HepG2 (cell line): ENCODE results near the gene GSDMA. TPM values are rescaled to one million over a fixed set of nuclear protein-coding genes. Genes with fewer than 3 reads are reported as not detected.
A peak's percentile ranks its signal among the peaks of the same experiment; 100 is the strongest.

ENCODE experiments used
- ATAC-seq: fragments of 200-7000 bp; cut with Tn5 transposase; 3 replicates; pipeline ENCODE4 v1.9.1; 2020; ENCODE audit warnings: mild to moderate bottlenecking, moderate library complexity
- BruUV-seq: library from RNA; stranded (reverse); fragments of 400-500 nt; replicated peaks from 2 replicates; lab custom pipeline; 2021; lab: Mats Ljungman, UMichigan
- CTCF ChIA-PET: fragments of 300-600 bp; formaldehyde crosslinking; extraction: SDS; loops from one replicate; lab custom pipeline; 2021; ENCODE audit warnings: low total read pairs, inconsistent platforms, low intra/inter-chr PET ratio; lab: Yijun Ruan, JAX
- POLR2A ChIA-PET: fragments of 350-600 bp; sonication (Branson Sonifier 250); formaldehyde crosslinking; loops from one replicate; lab custom pipeline; 2020; ENCODE audit warnings: antibody characterized with exemption, inconsistent platforms; lab: Yijun Ruan, JAX
- DNase-seq: peaks from one replicate; pipeline ENCODE4 v3.0.0-alpha.2; 2015; ENCODE audit warnings: low spot score
- FAIRE-seq: peaks from 3 replicates; lab custom pipeline; 2011; peaks lifted over from hg19 to GRCh38; lab: Jason Lieb, UNC
- H2AFZ ChIP-seq: one replicate; pipeline ENCODE4 v1.6.1; 2011; ENCODE audit warnings: low read length, inconsistent platforms
- H3K27ac ChIP-seq: fragments of 300-600 bp; 3 replicates; pipeline ENCODE4 v1.8.0; 2011; ENCODE audit warnings: mixed run types, mild to moderate bottlenecking, mixed read lengths, low read length, inconsistent platforms; ENCODE audit not compliant: insufficient read depth; ENCODE audit errors: extremely low read length
- H3K27me3 ChIP-seq, 2 experiments: fragments of 200-600 bp in 1 of 2; 2 replicates in 1 of 2; 3 replicates in 1 of 2; pipeline versions ENCODE4 v1.6.0 to v1.8.0; 2011; ENCODE audit warnings: low read length in 2 of 2, mild to moderate bottlenecking in 2 of 2, moderate library complexity in 2 of 2, inconsistent platforms in 1 of 2; ENCODE audit not compliant: insufficient read depth in 2 of 2, control insufficient read depth in 1 of 2
- H3K36me3 ChIP-seq, 2 experiments: fragments of 200-600 bp in 1 of 2; replicated peaks in 1 of 2; 2 replicates in 1 of 2; 3 replicates in 1 of 2; pipeline versions ENCODE4 v1.5.1 to v1.8.0; 2011; ENCODE audit warnings: low read length in 2 of 2, inconsistent platforms in 1 of 2; ENCODE audit not compliant: insufficient read depth in 2 of 2, control insufficient read depth in 1 of 2
- H3K4me1 ChIP-seq: 2 replicates; pipeline ENCODE4 v1.5.1; 2012; ENCODE audit warnings: low read length, inconsistent platforms; ENCODE audit not compliant: insufficient read depth
- H3K4me2 ChIP-seq: 2 replicates; pipeline ENCODE4 v1.6.0; 2011; ENCODE audit warnings: low read depth, low read length, inconsistent platforms
- H3K4me3 ChIP-seq, 3 experiments: fragments of 200-600 bp in 1 of 3; sonication (generic), shearing (Covaris generic) in 1 of 3; replicated peaks in 1 of 3; 2 replicates each; pipeline ENCODE4 v1.5.1; 2011 to 2016; ENCODE audit warnings: low read length in 3 of 3, inconsistent platforms in 2 of 3, low read depth in 2 of 3, mild to moderate bottlenecking in 2 of 3, control low read depth in 1 of 3, mixed read lengths in 1 of 3; ENCODE audit not compliant: insufficient read depth in 1 of 3
- H3K79me2 ChIP-seq: one replicate; pipeline ENCODE4 v1.6.1; 2011; ENCODE audit warnings: low read length, inconsistent platforms; ENCODE audit not compliant: insufficient read depth
- H3K9ac ChIP-seq: 2 replicates; pipeline ENCODE4 v1.6.0; 2011; ENCODE audit warnings: mild to moderate bottlenecking, low read depth, low read length, inconsistent platforms; ENCODE audit not compliant: insufficient read depth
- H3K9me3 ChIP-seq: 2 replicates; pipeline ENCODE4 v1.5.1; 2012; ENCODE audit warnings: mild to moderate bottlenecking, low read length
- H4K20me1 ChIP-seq: 2 replicates; pipeline ENCODE4 v1.6.0; 2011; ENCODE audit warnings: inconsistent platforms, mild to moderate bottlenecking, low read length, moderate library complexity; ENCODE audit not compliant: insufficient read depth
- MAFF ChIP-seq: IDR thresholded peaks from 2 replicates; pipeline ENCODE4 v1.6.1; 2011; ENCODE audit warnings: low read depth, low read length, improper control_type of control experiment
- NFKBIZ ChIP-seq: IDR thresholded peaks from 2 replicates; pipeline ENCODE4 v1.6.1; 2018; ENCODE audit warnings: missing genetic modification reagents, missing compliant biosample characterization
- PHB2 ChIP-seq: fragments of 450-650 bp; IDR thresholded peaks from 2 replicates; pipeline ENCODE4 v1.6.1; 2018; ENCODE audit not compliant: partially characterized antibody
- RELA ChIP-seq: sonication (generic); formaldehyde crosslinking; IDR thresholded peaks from 2 replicates; pipeline ENCODE4 v1.4.0; 2020; ENCODE audit warnings: missing genetic modification reagents
- RXRA ChIP-seq: sonication (generic); formaldehyde crosslinking; IDR thresholded peaks from 2 replicates; pipeline ENCODE4 v1.5.1; 2020; ENCODE audit warnings: missing genetic modification reagents
- SIN3A ChIP-seq: IDR thresholded peaks from 2 replicates; pipeline ENCODE4 v1.6.1; 2011; ENCODE audit warnings: low read depth, mild to moderate bottlenecking, control low read depth, low read length, borderline replicate concordance
- TOPORS ChIP-seq: sonication (generic); formaldehyde crosslinking; IDR thresholded peaks from 2 replicates; pipeline ENCODE4 v1.8.0; 2023; ENCODE audit warnings: mild to moderate bottlenecking, missing genetic modification reagents
- YEATS2 ChIP-seq: sonication (generic); formaldehyde crosslinking; IDR thresholded peaks from 2 replicates; pipeline ENCODE4 v1.4.0; 2020; ENCODE audit warnings: missing genetic modification reagents, borderline replicate concordance
- ZKSCAN5 ChIP-seq: sonication (generic); formaldehyde crosslinking; IDR thresholded peaks from 2 replicates; pipeline ENCODE4 v1.5.1; 2020; ENCODE audit warnings: mild to moderate bottlenecking, missing genetic modification reagents
- ZNF205 ChIP-seq: IDR thresholded peaks from 2 replicates; pipeline ENCODE4 v1.6.1; 2018; ENCODE audit warnings: missing biosample characterization, missing genetic modification reagents
- ZNF276 ChIP-seq: sonication (generic); formaldehyde crosslinking; IDR thresholded peaks from 2 replicates; pipeline ENCODE4 v1.4.0; 2020; ENCODE audit warnings: mild to moderate bottlenecking, low read depth, missing genetic modification reagents
- ZNF282 ChIP-seq: fragments of 450-650 bp; IDR thresholded peaks from 2 replicates; pipeline ENCODE4 v1.6.1; 2018; ENCODE audit not compliant: partially characterized antibody
- ZNF576 ChIP-seq: sonication (generic); formaldehyde crosslinking; IDR thresholded peaks from 2 replicates; pipeline ENCODE4 v1.4.0; 2020; ENCODE audit warnings: mild to moderate bottlenecking, missing genetic modification reagents
- WGBS: methylation state at CpG from one replicate; pipeline ENCODE4 v1.1.6; 2017; ENCODE audit warnings: low lambda C conversion rate; 5-methylcytosine and 5-hydroxymethylcytosine counted together
- in situ Hi-C: cut with HindIII; loops from 2 replicates; pipeline ENCODE4 v1.10.0; 2017; ENCODE audit warnings: low pct_unique_long_range_greater_than_20kb; ENCODE audit not compliant: extremely low pct_ligation_motif_present
- intact Hi-C: fragments of 100-400 bp; cut with micrococcal nuclease; formaldehyde crosslinking; loops from one replicate; pipeline ENCODE4 v1.10.0; 2022; ENCODE audit not compliant: unreplicated experiment
- polyA plus RNA-seq, 8 experiments: library from polyadenylated mRNA; depleted of rRNA in 3 of 8; stranded (reverse) in 7 of 8; unstranded in 1 of 8; fragments of >200 nt; fragmentation: Illumina TruSeq in 4 of 8; extraction: Trizol in 4 of 8; gene quantifications; 2 replicates each; pipeline versions ENCODE4 v1.2.1 to v1.2.3, GENCODE V29; 2011 to 2016; ENCODE audit warnings: low read depth in 4 of 8, missing spikeins in 1 of 8, mixed read lengths in 1 of 8; ENCODE audit not compliant: insufficient read depth in 1 of 8
- total RNA-seq, 5 experiments: library from RNA; depleted of rRNA; stranded (reverse); fragments of >200 nt; fragmentation: Illumina TruSeq; extraction: Trizol; gene quantifications; 2 replicates each; pipeline ENCODE4 v1.2.3, GENCODE V29; 2016; ENCODE audit warnings: low read depth in 1 of 5
- TF ChIP-seq, protein P1 (sequence below): sonication (generic); formaldehyde crosslinking; conservative IDR thresholded peaks from 2 replicates; pipeline ENCODE4 v1.4.0; 2020; ENCODE audit warnings: missing genetic modification reagents
- TF ChIP-seq, protein P2 (sequence below): fragments of 450-650 bp; IDR thresholded peaks from 2 replicates; pipeline ENCODE4 v1.6.1; 2017; ENCODE audit warnings: mild to moderate bottlenecking
- TF ChIP-seq, protein P3 (sequence below): sonication (generic); formaldehyde crosslinking; conservative IDR thresholded peaks from 2 replicates; pipeline ENCODE4 v1.4.0; 2020; ENCODE audit warnings: missing genetic modification reagents

Gene GSDMA
- total and polyA plus RNA-seq, 2 of the 13 experiments (the other 11 are each of a cell fraction or from before 2014, with no cell fraction given): not detected

DNA sequence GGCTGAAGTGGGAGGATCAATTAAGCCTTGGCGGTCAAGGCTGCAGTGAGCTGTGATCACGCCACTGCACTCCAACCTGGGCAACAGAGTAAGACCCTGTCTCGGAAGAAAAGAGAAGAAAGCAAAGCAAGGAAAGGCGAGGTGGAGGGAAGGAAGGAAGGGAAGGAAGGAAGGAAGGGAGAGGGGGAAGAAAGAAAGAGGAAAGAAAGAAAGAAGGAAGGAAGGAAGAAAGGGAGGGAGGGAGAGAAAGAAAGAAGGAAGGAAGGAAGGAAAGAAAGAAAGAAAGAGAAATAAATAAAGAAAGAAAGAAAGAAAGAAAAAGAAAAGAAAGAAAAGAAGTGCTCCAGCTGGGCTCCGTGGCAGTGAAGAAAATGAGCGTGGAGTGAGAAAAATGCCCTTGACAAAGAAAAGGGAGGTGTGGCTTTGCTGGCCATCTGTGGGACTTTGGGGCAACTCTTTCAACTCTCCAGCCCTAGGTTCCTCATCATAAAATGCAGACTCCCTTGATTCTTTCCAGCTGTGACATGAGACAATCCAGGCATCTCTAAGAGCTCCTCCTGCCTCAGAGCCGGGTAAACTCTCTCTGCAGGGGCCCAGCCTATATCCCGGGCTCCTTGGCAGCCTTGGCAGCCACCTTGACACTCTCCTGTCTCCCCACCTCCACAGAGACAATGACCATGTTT is 2.4 kb downstream of the GSDMA start (continued):
- TF ChIP-seq NFKBIZ (CRISPR knock-in tag): no peak
- TF ChIP-seq, protein P1, sequence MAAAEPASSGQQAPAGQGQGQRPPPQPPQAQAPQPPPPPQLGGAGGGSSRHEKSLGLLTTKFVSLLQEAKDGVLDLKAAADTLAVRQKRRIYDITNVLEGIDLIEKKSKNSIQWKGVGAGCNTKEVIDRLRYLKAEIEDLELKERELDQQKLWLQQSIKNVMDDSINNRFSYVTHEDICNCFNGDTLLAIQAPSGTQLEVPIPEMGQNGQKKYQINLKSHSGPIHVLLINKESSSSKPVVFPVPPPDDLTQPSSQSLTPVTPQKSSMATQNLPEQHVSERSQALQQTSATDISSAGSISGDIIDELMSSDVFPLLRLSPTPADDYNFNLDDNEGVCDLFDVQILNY: no peak
- TF ChIP-seq MAFF: no peak
- TF ChIP-seq, protein P2, sequence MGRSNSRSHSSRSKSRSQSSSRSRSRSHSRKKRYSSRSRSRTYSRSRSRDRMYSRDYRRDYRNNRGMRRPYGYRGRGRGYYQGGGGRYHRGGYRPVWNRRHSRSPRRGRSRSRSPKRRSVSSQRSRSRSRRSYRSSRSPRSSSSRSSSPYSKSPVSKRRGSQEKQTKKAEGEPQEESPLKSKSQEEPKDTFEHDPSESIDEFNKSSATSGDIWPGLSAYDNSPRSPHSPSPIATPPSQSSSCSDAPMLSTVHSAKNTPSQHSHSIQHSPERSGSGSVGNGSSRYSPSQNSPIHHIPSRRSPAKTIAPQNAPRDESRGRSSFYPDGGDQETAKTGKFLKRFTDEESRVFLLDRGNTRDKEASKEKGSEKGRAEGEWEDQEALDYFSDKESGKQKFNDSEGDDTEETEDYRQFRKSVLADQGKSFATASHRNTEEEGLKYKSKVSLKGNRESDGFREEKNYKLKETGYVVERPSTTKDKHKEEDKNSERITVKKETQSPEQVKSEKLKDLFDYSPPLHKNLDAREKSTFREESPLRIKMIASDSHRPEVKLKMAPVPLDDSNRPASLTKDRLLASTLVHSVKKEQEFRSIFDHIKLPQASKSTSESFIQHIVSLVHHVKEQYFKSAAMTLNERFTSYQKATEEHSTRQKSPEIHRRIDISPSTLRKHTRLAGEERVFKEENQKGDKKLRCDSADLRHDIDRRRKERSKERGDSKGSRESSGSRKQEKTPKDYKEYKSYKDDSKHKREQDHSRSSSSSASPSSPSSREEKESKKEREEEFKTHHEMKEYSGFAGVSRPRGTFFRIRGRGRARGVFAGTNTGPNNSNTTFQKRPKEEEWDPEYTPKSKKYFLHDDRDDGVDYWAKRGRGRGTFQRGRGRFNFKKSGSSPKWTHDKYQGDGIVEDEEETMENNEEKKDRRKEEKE: no peak
- TF ChIP-seq PHB2: no peak
- TF ChIP-seq YEATS2 (CRISPR knock-in tag): no peak
- peak; percentile 62 for TF ChIP-seq ZNF282
- TF ChIP-seq TOPORS: no peak

GRCh38 chr17:39966771-39967170 is 4.0 kb downstream of the GSDMA start:
- no peak for ATAC-seq
- Histone ChIP-seq H3K79me2 (no peaks in the 10 kb centered on the region), H3K36me3 (no peaks in the 10 kb centered on the region), H3K4me2 (no peak overlapping the region), H3K27ac (no peak overlapping the region), H4K20me1 (no peaks in the 10 kb centered on the region), H3K9ac (no peak overlapping the region), H3K4me1 (no peaks in the 10 kb centered on the region), H2AFZ (no peak overlapping the region), H3K27me3 (peaks cover 6 to 64% of the 10 kb centered on the region in 2 experiments; a peak in 3 of 5 replicates), H3K4me3 (no peak overlapping the region), H3K9me3 (no peaks in the 10 kb centered on the region)
- no peak for DNase-seq
- CTCF ChIA-PET: no interaction called here
- FAIRE-seq: no peak
- intact Hi-C loops: no loop called here
- WGBS: 15% methylated on average over 6 of the region's 6 CpGs
- in situ Hi-C loops: no loop called here
- no TSS peak for BruUV-seq
- POLR2A ChIA-PET: no interaction called here
- TF ChIP-seq ZNF576 (no peak), SIN3A (no peak), ZNF276 (no peak), RELA (CRISPR knock-in tag) (no peak), ZNF205 (CRISPR knock-in tag) (no peak), ZKSCAN5 (CRISPR knock-in tag) (no peak), RXRA (CRISPR knock-in tag) (no peak)
- TF ChIP-seq, protein P3, sequence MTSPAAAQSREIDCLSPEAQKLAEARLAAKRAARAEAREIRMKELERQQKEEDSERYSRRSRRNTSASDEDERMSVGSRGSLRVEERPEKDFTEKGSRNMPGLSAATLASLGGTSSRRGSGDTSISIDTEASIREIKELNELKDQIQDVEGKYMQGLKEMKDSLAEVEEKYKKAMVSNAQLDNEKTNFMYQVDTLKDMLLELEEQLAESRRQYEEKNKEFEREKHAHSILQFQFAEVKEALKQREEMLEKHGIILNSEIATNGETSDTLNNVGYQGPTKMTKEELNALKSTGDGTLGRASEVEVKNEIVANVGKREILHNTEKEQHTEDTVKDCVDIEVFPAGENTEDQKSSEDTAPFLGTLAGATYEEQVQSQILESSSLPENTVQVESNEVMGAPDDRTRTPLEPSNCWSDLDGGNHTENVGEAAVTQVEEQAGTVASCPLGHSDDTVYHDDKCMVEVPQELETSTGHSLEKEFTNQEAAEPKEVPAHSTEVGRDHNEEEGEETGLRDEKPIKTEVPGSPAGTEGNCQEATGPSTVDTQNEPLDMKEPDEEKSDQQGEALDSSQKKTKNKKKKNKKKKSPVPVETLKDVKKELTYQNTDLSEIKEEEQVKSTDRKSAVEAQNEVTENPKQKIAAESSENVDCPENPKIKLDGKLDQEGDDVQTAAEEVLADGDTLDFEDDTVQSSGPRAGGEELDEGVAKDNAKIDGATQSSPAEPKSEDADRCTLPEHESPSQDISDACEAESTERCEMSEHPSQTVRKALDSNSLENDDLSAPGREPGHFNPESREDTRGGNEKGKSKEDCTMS (CRISPR knock-in tag): no peak
